Transverse colon (tissue), 4 donors: Measurements from ENCODE around the gene KRT83. TPM values are rescaled to one million over a fixed set of nuclear protein-coding genes. Genes with fewer than 3 reads are reported as not detected.

Experiments
- DNase-seq: peaks from one replicate; pipeline ENCODE4 v3.0.0-alpha.2; 2019
- H3K27ac ChIP-seq, 4 donors: fragments of 200-600 bp; sonication (generic); 2 replicates each; pipeline ENCODE4 v1.5.1; 2016 to 2018; ENCODE audit warnings: inconsistent platforms in 4 of 4
- H3K27me3 ChIP-seq: fragments of 200-600 bp; sonication (generic); 2 replicates; pipeline ENCODE4 v1.5.1; 2017; ENCODE audit warnings: inconsistent platforms
- H3K36me3 ChIP-seq, 4 donors: fragments of 200-600 bp; sonication (generic); 2 replicates each; pipeline ENCODE4 v1.5.1; 2017 to 2019; ENCODE audit warnings: inconsistent platforms in 4 of 4
- H3K4me1 ChIP-seq, 4 donors: fragments of 200-600 bp; sonication (generic); 2 replicates each; pipeline ENCODE4 v1.5.1; 2017 to 2020; ENCODE audit warnings: inconsistent platforms in 4 of 4
- H3K4me3 ChIP-seq, 4 donors: fragments of 200-600 bp; sonication (generic); 1 replicate in 1 of 4; 2 replicates in 3 of 4; pipeline versions ENCODE4 v1.5.1 to v1.6.1; 2017 to 2019; ENCODE audit warnings: inconsistent platforms in 4 of 4
- H3K9me3 ChIP-seq, 2 donors: fragments of 200-600 bp; sonication (generic); 2 replicates each; pipeline ENCODE4 v1.5.1; 2017 to 2019; ENCODE audit warnings: inconsistent platforms in 2 of 2
- CTCF ChIP-seq, 5 experiments: fragments of 200-600 bp in 3 of 5; fragments of 450-650 bp in 2 of 5; sonication (generic) in 3 of 5; IDR thresholded peaks; 1 replicate in 2 of 5; 2 replicates in 3 of 5; pipeline ENCODE4 v1.5.1; 2016 to 2017; ENCODE audit warnings: antibody characterized with exemption in 5 of 5, inconsistent platforms in 3 of 5, mild to moderate bottlenecking in 2 of 5, moderate library complexity in 1 of 5
- EP300 ChIP-seq: sonication (generic); formaldehyde crosslinking; IDR thresholded peaks from one replicate; pipeline ENCODE4 v1.6.1; 2017; ENCODE audit warnings: antibody characterized with exemption, low read depth
- POLR2A ChIP-seq: fragments of 450-650 bp; IDR thresholded peaks from one replicate; pipeline ENCODE4 v1.6.1; 2016; ENCODE audit warnings: antibody characterized with exemption, mild to moderate bottlenecking, moderate library complexity
- POLR2AphosphoS5 ChIP-seq, 3 donors: sonication (generic); formaldehyde crosslinking; IDR thresholded peaks; one replicate each; pipeline ENCODE4 v1.6.1; 2016; ENCODE audit warnings: antibody characterized with exemption in 3 of 3
- WGBS, 2 donors: methylation state at CpG; one replicate each; pipeline ENCODE4 v1.1.5; 2018; ENCODE audit warnings: low coverage in 1 of 2; 5-methylcytosine and 5-hydroxymethylcytosine counted together
- in situ Hi-C, 4 donors: fragments of 200-750 bp; cut with MboI; loops; one replicate each; pipeline versions ENCODE4 v1.15.0 to v1.15.1; 2017; ENCODE audit warnings: low sequenced_read_pairs in 3 of 4, low pct_ligation_motif_present in 1 of 4, low pct_unique_long_range_greater_than_20kb in 1 of 4
- intact Hi-C: fragments of 100-400 bp; cut with DNase I; formaldehyde crosslinking; loops from one replicate; pipeline ENCODE4 v1.15.1; 2023; ENCODE audit warnings: low total_unique reads
- total RNA-seq, 4 donors: library from RNA; depleted of rRNA; stranded (reverse); fragments of >200 nt; gene quantifications; one replicate each; pipeline ENCODE4 v1.1.0, GENCODE V29; 2016

KRT83 gene
- total RNA-seq, 4 donors from 2014 or later: not detected

GRCh38 chr12:52344111-52344510 lies 22.9 kb upstream of the KRT83 start:
- Histone ChIP-seq H3K4me3 (no peak overlapping the region), H3K4me1 (no peaks in the 10 kb centered on the region), H3K9me3 (no peaks in the 10 kb centered on the region), H3K27ac (no peak overlapping the region), H3K36me3 (no peaks in the 10 kb centered on the region), H3K27me3 (no peaks in the 10 kb centered on the region)
- intact Hi-C loops: no loop called here
- TF ChIP-seq EP300 (no peak), CTCF (IDR thresholded peaks at IDR 0.05) (no peak), POLR2A (no peak), POLR2AphosphoS5 (IDR thresholded peaks at IDR 0.05) (no peak)
- no peak for DNase-seq
- in situ Hi-C loops: no loop called here
- 93% methylated on average over 2 to 12 of the region's 12 CpGs for WGBS, 2 donors

GRCh38 chr12:52343550-52343949 lies 22.4 kb upstream of the KRT83 start:
- in situ Hi-C loops: no loop called here
- no peak overlapping the region for H3K4me3 ChIP-seq
- no peaks in the 10 kb centered on the region for H3K9me3 ChIP-seq
- TF ChIP-seq POLR2AphosphoS5 (IDR thresholded peaks at IDR 0.05) (no peak), CTCF (IDR thresholded peaks at IDR 0.05) (no peak), EP300 (no peak), POLR2A (no peak)
- H3K4me1 ChIP-seq: no peaks in the 10 kb centered on the region
- WGBS, 2 donors: 98% methylated on average over 2 of the region's 2 CpGs; no CpG with 5 or more reads in 1 of the 2 donors
- no peak for DNase-seq
- H3K27me3 ChIP-seq: peaks cover under 1% of the 10 kb centered on the region
- no peak overlapping the region for H3K27ac ChIP-seq
- no peaks in the 10 kb centered on the region for H3K36me3 ChIP-seq
- intact Hi-C loops: no loop called here

GRCh38 chr12:52342781-52343490 lies 21.7 kb upstream of the KRT83 start:
- no peak for DNase-seq
- Histone ChIP-seq H3K36me3 (no peaks in the 10 kb centered on the region), H3K27ac (no peak overlapping the region), H3K4me1 (no peaks in the 10 kb centered on the region), H3K9me3 (no peaks in the 10 kb centered on the region), H3K27me3 (peaks cover 3% of the 10 kb centered on the region), H3K4me3 (no peak overlapping the region)
- intact Hi-C loops: no loop called here
- WGBS, 2 donors: 53 to 93% methylated on average over 2 of the region's 2 CpGs
- no peak for TF ChIP-seq CTCF (IDR thresholded peaks at IDR 0.05)
- TF ChIP-seq POLR2AphosphoS5 (IDR thresholded peaks at IDR 0.05): no peak
- TF ChIP-seq EP300: no peak
- no peak for TF ChIP-seq POLR2A
- in situ Hi-C loops: no loop called here

GRCh38 chr12:52341066-52341580 lies 19.9 kb upstream of the KRT83 start:
- intact Hi-C loops: no loop called here
- WGBS, 2 donors: 80 to 86% methylated on average over 1 to 10 of the region's 14 CpGs
- TF ChIP-seq POLR2AphosphoS5 (IDR thresholded peaks at IDR 0.05) (no peak), CTCF (IDR thresholded peaks at IDR 0.05) (no peak)
- Histone ChIP-seq H3K4me1 (no peaks in the 10 kb centered on the region), H3K9me3 (peaks cover 0 to 5% of the 10 kb centered on the region in 2 donors), H3K27me3 (peaks cover 9% of the 10 kb centered on the region), H3K4me3 (no peak overlapping the region), H3K36me3 (no peaks in the 10 kb centered on the region), H3K27ac (no peak overlapping the region)
- in situ Hi-C loops: no loop called here
- DNase-seq: no peak
